GM19099 (cell line): ENCODE measurements around the gene TMEM198.

Experiments
- POLR2A ChIP-seq: IDR thresholded peaks from 3 replicates; pipeline ENCODE4 v1.6.1; 2011; ENCODE audit warnings: low read depth; ENCODE audit not compliant: insufficient read length; ENCODE audit errors: extremely low read depth

TMEM198 gene

GRCh38 chr2:219560037-219560892, 16.4 kb downstream of the TMEM198 start:
- no peak for TF ChIP-seq POLR2A

DNA sequence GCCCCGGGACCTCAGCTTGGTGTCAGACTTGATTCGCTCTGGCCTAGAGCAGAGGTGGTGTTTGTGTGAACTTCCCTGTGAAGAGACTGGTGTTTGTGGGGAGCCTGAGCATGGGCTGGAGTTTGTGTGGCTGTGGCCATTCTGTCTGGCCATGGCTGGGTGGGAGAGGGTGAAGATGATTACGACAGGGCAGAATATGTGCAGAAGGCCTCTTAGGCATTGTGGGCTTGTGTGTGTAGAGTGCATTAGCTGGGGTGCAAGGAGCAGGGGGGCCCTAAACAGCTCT, 17.0 kb downstream of the TMEM198 start:
- TF ChIP-seq POLR2A, result no peak

- TF ChIP-seq POLR2A, result no peak
These were observed 17.6 kb downstream of the TMEM198 start for GRCh38 chr2:219561179-219562048.

DNA sequence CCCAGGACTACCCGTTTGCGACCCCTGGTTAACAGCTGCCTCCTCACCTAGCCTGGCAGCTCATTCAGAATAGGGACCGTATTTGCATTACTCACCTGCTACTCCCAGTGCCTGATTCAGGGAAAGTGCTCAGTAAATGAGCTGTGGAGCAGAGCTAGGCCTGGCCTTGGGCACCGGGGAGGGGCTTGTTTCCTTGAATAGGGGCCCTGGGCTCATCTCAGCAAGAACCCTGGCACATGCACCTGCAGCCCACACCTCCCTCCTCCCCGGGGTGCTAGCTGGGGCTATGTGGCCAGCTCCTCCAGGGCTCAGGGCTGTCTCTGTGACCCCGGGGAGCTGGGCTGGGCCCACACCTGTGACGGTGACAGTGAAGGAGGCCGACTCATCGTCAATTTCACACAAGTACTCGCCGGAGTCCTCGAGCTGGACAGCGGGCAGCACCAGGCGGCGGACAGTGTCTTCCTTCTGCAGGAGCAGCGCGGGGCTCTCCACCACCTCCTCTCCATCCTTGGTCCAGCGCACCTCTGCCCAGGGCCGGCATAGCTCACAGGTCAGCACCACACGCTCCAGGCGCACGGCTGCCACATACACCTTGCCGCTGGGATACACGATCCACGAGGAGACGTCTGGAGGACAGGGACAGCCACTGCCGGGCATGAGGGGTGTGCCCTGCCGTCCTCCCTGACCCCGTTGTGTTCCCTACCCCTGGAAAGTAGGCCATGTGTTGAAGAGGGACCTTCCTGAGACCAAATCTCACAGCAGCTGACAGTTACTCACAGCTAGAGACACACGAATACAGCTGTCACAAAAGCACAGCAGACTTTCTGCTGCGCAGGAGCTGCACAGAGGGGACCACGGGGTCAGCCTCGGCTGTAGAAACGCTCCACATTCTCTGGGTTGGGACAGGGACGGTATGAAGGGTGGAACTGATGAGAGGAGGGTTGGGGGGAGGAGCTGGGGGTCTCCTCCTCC, 18.5 kb downstream of the TMEM198 start:
- TF ChIP-seq POLR2A, result no peak

- no peak for TF ChIP-seq POLR2A
These were observed 19.6 kb downstream of the TMEM198 start for GRCh38 chr2:219563271-219563928.

- TF ChIP-seq POLR2A, result no peak
These were observed 21.6 kb downstream of the TMEM198 start for GRCh38 chr2:219565130-219566080.

- no peak for TF ChIP-seq POLR2A
These were observed 22.8 kb downstream of the TMEM198 start for GRCh38 chr2:219566640-219567039.

GRCh38 chr2:219567131-219567530, 23.3 kb downstream of the TMEM198 start:
- TF ChIP-seq POLR2A, result no peak

- TF ChIP-seq POLR2A, result no peak
These were observed 24.0 kb downstream of the TMEM198 start for GRCh38 chr2:219567791-219568361.

DNA sequence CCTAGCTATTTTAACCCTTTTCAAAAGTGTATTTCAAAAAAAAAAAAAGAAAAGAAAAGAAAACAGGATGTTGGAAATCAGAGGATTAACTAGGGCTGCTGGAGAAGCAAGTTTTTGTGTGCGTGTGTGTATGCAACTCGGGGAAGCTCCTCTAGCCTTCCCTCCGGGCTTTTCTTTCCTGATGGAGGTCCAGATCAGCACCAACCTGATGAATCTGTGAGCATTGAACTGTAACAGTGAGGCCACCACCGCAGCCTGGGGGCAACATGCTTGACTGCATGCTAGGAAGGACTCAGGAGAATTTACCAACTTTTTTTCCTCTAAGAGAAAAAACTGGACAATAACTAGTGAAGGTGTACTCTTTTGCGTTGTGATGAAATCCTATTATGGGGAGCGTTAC, 25.2 kb downstream of the TMEM198 start:
- TF ChIP-seq POLR2A, result no peak

GRCh38 chr2:219569635-219570034, 25.8 kb downstream of the TMEM198 start:
- TF ChIP-seq POLR2A, result no peak

- no peak for TF ChIP-seq POLR2A
These were observed 26.5 kb downstream of the TMEM198 start for GRCh38 chr2:219570194-219570923.
